GM15510 (cell line): Measurements from ENCODE around the gene TVP23C.

Experiments
- POLR2A ChIP-seq: IDR thresholded peaks from 3 replicates; pipeline ENCODE4 v1.6.1; 2011; ENCODE audit warnings: borderline replicate concordance; ENCODE audit not compliant: insufficient read length; ENCODE audit errors: extremely low read depth

The TVP23C gene

DNA sequence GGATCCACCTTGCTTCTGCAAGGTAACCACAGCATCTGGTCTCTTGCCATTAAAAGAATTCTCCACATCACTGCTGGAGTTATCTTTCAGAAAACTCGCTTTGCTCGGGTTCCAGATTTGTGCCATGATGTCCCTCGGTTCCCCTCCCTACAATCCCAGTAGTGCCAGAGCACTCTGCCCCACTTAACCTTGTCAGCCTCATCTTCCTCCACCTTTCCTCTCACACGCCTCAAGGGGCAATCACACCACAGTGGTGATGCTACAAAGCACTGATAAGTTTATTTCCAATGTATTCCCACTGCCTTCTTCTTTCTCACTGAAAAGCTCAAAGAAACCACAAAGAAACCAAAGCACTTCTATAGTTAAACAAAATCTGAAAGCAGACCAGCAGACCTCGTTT lies 84.4 kb downstream of the TVP23C start:
- TF ChIP-seq POLR2A, result no peak

DNA sequence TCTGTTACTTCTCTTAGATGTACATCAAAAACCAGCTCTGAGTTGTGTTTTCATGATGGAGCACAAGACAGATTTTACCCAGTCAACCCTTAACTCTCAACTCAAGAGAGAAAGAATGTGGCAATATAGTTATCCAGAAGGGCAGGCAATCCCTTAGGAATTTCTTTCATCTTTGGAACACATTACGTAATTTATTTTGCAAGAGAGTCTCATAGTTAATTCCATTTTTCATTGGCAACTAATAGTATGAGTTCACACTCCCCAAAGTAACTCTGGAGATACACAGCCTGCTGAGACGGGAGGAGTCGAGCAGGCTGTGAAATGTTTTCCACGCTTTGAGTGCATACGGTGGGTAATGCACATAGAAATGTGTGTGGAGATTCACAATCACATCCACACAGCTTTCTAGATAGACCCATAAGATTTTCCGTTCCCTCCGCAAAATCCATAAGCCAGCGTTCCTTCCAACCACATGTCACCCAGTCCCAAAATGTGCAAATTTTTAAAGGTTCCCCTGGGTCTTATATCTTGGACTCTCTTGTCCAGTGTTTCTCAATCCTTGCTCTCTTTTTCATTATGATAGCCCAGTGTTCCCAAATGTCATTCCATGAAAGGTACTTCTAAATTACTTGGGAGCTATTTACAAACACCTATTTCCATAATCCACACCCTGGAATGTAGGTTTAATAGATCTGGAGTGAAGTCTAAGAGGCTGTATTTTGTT lies 87.5 kb downstream of the TVP23C start:
- TF ChIP-seq POLR2A, result no peak

DNA sequence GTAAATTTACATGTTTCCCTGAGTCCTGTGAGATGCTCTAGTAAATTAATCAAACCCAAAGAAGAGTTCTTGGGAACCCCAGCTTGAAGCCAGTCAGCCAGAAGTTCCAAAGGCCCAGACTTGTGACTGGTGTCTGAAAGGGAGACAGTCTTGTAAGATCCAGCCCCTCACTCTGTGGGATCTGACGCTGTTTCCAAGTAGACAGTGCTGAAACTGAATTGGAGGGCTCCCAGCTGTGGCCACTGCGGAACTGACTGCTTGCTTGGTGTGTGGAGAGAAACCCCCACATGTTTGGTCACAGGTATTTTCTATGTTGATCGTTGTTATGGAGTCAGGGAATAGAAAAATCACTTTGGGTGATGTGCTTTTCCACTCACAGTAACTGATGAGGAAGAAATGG lies 90.4 kb downstream of the TVP23C start:
- no peak for TF ChIP-seq POLR2A

DNA sequence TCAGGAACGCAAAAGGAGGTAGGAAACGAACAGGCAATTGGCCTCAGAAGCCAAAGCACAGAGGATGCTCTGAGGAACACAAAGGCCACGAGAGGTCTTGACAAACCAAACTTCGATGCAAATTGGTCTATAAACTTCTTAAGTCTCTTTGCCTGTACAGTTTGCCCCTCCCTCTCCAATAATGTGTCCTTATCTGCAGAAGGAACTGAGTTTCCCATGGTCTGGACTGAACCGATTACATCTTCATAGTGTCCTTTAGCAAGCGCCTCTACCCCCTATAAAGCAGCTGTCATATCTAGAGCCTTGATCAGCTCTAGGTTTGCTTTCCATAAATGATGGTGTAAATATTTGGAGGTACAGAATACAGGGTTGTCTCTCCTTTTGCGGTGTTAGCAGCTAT lies 92.7 kb downstream of the TVP23C start:
- TF ChIP-seq POLR2A, result no peak

DNA sequence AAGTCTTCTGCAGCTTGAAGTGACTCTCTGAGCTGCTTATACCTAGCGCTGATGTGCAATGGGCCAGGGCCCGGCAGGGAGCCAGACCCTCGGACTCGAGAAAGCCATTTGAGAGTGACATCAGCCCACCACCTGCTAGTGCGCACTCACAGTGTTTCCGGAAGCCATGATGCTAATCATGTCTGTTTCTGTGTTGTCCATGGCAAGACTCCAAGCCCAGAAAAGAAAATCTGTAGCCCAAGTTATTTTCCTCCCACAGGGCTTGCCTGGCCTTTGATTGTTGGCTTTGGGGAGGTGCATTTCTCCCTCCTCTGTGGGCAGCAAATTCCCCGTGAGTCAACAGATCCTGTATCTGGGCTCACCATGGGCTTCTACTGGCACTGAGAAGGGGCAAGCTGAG lies 94.0 kb downstream of the TVP23C start:
- TF ChIP-seq POLR2A, result no peak

DNA sequence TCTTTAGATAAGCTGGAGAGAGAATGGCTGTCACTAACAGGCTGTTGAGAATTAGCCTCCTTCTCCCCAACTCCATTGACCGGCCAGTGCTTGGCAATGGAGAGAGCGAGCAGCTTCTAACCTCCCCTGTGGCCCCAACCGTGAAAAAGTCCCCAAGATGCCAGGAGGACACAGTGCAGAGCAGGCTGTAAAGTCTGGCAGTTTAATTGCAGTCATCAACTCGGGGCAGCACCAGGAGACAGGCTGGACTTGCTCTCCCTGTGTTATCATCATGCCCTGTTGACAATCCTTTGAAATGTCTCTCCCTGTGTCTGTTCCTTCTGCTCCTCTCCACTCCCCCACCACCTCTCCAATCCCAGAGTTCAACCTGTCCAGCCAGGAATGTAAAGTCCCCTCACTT lies 95.2 kb downstream of the TVP23C start:
- TF ChIP-seq POLR2A, result no peak

DNA sequence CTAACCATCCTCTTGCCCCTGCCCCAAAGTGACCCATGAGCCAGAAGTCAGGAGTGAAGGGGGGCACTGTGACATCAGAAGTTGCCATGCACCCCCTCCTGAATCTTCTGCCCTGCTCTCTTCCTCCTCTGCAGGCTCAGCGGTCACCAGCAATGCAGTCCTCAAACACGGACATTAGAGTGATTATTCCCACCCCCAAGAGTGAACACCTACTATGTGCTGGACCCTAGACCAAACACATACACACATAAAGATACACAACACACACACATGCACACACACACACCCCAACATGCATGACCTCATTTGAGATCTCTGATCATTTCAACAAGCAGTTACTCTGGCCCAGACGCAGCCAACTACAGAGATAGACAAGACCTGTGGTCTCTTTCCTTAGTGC lies 95.7 kb downstream of the TVP23C start, which contains the start of gene CDRT4:
TSS of gene CDRT4 (minus strand) at position 30 of the 400 bp plus-strand sequence. CDS start 27,383 bp downstream, outside the sequence.
- no peak for TF ChIP-seq POLR2A

DNA sequence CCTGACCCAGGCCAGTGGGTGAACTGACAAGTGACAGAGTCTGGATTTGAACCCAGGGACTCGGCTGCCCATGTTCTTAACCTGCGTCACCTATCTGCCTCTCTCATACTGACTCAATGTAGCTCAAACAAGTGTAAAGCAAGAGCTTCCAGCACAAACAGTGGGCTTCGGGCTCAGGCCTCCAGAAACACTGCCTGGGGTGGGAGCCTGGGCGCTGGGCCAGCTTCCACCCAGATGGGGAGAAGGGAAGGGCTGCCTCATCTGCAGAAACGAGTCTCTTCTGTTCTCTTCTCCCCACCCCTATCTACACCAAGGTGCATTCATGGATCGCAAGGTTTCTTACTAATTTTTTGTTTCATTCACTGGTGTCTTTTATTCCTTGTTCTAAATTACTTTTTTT lies 97.2 kb downstream of the TVP23C start:
- no peak for TF ChIP-seq POLR2A

DNA sequence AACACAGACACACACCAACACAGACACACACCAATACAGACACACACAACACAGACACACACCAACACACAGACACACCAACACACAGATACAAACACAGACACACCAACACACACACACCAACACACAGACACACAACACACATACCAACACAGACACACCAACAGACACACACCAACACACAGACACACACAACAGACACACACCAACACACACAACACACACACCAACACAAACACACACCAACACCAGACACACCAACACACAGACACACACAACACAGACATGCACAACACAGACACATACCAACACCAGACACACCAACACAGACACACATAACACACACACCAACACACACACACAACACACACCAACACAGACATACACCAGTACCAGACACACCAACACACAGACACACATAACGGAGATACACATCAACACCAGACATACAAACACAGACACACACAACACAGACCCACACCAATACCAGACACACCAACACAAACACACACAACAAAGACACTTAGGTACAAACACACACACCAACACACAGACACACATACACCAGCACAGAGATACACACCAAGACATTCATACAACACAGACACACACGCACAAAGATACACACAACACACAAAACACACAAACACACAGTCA lies 98.1 kb downstream of the TVP23C start:
- TF ChIP-seq POLR2A, result no peak

DNA sequence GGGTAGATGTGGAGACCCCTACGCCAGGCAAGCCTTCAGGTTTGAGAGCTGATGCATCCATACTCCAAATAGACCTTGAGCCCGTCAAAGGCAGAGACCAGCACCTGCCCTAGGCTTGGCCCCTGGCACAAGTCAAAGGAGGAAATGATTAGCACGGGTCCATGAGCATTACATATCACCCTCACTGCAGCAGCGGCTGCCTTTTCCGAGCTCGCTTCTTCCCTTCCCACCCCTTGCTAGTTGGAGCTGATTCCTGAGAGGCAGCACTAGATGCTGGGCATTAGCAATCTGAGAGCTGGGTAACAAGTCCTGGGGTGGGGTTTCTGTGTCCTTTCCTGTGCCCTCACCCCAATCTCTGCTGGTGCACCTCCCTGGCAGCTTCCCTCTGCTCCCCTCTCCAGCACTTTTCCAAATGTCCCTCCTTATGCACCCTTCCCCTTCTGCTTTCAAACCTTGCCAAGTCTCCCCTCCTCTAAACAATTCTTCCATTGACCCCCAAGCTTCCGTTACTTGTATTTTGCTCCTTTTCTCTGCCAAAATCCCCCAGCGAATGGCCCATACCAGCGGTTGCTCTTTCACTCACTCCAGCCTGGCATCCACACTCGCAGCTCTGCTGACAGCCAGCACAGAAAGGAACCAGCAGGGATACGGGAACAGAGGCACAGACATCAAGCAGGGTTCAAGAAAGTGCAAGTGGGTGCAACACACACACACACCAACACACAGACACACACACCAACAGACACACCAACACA lies 98.9 kb downstream of the TVP23C start:
- TF ChIP-seq POLR2A, result no peak

DNA sequence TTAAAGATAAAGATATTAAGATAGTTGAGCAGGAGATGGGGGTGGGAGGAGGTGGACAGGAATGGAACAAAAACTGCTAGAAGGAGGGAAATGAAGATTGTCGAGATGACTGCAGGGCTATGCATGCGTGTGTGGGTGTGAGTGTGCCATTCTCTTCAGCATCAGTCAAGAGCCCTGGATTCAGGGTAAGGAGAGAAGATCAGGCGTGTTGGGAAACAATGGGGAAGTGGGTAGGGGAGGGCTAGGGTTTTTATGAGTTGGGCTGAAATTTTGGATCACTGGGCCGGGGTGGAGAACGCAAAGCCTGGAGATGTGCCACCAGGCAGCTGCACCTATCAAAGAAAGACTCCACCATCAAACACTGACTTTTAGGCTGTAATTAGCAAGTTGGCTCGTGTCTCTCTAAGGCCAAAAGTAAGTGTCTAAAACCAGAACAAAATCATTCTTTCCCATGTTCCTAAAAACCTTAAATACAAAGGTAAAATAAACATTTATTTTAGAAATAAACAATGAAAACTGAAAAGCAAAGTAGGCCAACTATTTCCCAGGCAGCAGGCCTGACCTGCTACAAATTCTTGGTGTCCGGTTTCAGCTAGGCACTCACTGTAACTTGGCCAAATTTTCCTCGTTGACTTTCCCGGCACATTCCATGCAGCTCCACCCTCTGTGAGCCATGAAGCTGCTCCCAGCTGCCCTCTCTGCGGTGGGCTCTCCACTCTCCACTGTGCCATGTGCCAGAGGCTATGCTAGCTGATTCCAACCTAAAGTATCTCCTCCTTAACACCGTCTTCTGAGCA lies 100.1 kb downstream of the TVP23C start:
- no peak for TF ChIP-seq POLR2A

DNA sequence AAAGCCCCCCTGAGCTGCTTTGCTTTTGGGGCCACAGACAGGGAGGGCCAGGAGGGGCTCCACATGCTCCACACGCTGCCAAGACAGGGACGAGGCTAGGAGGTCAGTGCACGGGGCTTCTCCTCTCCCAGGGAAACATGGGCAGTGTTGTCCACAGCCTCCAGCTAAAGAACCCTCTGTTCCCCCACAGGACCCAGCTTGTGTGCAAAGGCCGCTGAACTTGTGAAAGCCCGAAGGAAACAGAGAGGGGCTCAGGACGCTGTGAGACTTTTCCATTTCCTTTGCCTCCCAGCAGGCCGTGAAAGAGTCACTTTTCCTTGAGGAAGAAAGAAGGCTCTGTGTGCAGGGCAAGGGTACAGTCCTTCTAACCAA lies 105.6 kb downstream of the TVP23C start:
- no peak for TF ChIP-seq POLR2A

DNA sequence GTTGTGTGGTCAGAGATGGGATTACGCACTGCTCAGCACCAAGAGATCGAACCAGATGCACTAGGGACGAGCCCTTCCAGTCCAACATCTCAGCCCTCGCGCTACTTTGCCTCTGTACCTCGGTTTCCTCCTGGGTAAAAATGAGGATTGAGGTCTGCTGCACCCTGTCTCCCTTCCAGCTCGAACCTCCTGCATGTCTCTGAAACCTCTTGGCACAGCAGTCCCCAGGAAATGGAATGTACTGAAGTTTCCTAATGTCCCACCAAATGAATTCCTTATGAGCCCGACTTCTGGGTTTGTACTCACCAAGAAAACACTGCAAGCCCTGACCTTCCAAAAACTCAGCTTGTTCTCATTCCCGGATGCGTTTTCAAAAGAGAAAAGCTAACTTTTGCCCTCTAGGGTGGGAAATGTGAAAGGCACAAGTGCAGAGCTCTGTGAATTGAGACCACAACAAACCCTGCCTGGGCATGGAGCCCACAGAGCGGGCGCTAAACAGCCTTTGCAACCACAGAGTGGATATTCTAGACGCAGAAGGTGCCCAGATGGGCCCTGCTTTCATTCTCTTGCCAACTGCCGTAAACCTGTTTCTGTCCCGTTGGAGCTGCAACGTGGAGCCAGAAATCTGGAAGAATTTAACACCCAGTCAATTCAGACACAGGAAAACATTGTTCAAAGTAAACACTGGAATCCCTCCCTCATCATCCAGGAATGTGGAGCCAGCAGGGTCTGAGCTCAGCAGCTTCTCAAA lies 106.1 kb downstream of the TVP23C start:
- TF ChIP-seq POLR2A, result no peak

DNA sequence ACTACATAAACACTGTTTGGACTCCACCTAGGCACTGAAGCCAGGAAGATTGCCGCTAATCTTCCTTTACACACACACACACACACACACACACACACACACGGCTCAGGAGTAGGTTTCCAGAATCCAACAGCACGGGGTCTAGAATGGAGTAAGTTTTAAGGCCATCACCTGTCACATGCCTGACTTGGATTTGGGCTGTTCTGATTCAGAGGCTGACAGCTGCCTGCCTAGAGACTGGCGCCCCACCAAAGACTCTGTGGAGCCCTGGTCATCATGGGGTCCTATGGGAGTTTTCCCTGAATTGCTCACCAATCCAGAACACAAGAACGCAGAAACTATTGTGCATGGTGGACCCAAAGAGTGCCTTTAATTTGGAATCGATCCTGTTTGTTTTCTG lies 106.8 kb downstream of the TVP23C start:
- TF ChIP-seq POLR2A, result no peak
